Mucosa of gallbladder (tissue), 1 donor: Measurements from ENCODE around the gene CSN2. TPM values are rescaled to one million over a fixed set of nuclear protein-coding genes. Genes with fewer than 3 reads are reported as not detected.
"Not testable (repeated sequence)": the region's sequence is repeated elsewhere in the genome, so short reads cannot be mapped to it uniquely, and the experiment has no call there.

Experiments
- DNase-seq: peaks from one replicate; pipeline ENCODE4 v3.0.0-alpha.2; 2020; ENCODE audit warnings: low spot score
- total RNA-seq: library from RNA; stranded (reverse); gene quantifications from one replicate; pipeline ENCODE4 v1.2.1, GENCODE V29; 2021
- donor health status: DM: no; HTN: no; CAD: no.

The CSN2 gene
- not detected for total RNA-seq

GRCh38 chr4:69965628-69966027, at the start of gene CSN2:
TSS of gene CSN2 (minus strand) at chr4:69965728. CDS start at chr4:69960995, 4,733 bp downstream.
- no peak for DNase-seq

GRCh38 chr4:70008771-70009170, 43.2 kb upstream of the CSN2 start:
- no peak for DNase-seq

DNA sequence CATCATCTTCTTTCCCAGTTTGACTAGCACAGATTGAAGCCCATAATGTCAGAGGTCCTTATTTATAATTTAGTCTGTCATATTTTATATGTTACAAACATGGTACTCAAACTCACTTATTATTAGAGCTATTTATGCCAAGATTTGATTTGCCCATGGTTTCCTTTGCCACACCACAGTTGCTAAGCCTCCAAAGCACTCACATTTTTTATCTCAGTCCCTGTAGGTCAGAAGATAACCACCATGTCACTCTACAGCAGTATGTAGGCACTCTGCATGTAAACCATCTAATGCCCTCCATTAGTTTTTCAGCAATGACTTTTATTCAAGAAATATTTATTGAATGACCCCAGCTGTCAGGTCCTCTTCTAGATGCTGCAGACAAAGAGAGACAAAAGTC, 37.0 kb upstream of the CSN2 start:
- DNase-seq: no peak

DNA sequence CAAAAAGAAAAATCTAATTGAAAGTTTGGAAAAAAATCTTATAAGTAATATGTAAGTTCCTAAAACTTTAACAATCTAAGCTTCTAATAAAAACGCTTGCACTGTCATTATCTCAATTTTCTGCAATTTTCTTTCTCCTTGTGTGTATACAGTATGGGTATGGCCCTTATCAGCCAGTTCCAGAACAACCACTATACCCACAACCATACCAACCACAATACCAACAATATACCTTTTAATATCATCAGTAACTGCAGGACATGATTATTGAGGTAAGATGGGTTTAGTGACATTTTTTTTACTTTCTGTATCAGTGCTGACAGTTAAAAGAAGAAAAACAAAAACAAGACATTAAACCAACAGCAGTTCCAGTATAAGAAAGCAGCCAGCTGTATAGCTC, 35.2 kb upstream of the CSN2 start:
- no peak for DNase-seq

DNA sequence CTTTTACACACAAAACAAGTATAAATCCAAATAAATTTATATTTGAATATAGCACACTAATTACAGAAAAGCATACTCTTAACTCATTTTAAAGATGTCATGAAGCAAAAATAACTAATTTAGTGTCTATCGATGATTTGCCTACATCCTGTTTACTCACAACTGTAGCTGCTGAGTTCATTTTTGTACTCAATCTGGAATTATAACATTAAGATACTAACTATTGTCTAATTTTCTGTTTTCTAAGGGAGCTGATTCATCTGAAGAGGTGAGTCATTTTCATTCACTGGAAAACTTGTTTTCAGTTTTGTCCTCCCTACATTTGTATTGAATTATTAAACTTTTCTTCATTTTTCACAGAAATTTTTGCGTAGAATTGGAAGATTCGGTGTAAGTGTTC, 33.9 kb upstream of the CSN2 start:
- no peak for DNase-seq

GRCh38 chr4:69995526-69996016, 30.0 kb upstream of the CSN2 start, which contains the start of gene STATH:
TSS of gene STATH (plus strand) at chr4:69995966. CDS start at chr4:69998438, 2,472 bp downstream.
- DNase-seq: no peak

DNA sequence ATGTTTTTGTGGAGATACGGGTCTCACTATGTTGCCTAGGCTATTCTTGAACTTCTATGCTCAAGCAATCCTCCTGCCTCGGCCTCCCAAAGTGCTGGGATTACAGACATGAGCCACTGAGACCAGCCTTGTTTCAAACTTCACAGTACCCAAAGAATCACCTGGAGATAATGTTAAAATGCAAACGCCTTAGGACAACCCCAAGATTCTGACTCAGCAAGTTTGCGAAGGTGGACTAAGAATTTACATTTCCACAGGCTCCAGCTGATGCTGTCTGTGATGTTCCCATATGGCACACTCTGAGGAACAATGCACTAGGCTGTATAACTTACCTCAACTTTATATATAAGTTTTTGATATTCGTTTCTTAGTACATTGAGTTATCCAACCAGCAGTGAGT, 29.3 kb upstream of the CSN2 start:
- DNase-seq: no peak

- no peak for DNase-seq
These were observed 25.5 kb upstream of the CSN2 start for GRCh38 chr4:69991016-69991415.

DNA sequence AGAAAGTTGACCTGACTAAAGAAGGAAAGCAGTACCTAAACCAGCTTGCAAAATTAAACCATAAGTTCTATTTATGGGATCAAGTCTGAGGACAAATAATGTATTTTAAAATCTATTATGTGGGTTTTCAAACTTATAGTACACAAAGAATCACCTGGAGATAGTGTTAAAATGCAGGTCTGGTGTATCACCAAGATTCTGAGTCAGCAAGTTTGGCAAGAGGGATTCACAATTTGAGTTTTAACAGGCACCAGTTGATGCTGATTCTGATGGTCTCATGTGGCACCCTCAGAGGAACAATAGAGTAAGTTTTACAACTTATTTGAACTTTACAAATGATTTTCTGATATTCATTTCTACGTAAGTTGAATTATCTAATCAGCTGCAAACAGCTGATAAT, 21.1 kb upstream of the CSN2 start:
- no peak for DNase-seq

- peak; percentile 55 for DNase-seq
These were observed 18.5 kb upstream of the CSN2 start for GRCh38 chr4:69984030-69984443.

- no peak for DNase-seq
These were observed 12.1 kb upstream of the CSN2 start for GRCh38 chr4:69977582-69977981.

DNA sequence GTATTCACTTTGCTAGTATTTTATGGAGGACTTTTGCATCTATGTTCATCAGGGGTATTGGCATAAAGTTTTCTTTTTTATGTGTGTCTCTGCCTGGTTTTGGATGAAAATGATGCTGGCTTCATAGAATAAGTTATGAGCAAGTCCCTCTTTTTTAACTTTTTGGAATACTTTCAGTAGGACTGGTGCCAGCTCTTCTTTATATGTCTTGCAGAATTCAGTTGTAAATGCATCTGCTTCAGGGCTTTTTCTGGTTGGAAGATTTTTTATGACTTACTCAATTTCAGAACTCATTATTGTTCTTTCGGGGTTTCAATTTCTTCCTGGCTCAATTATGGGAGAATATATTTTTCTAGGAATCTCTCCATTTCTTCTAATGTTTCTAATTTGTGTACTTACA, 9.1 kb upstream of the CSN2 start:
- no peak for DNase-seq

- DNase-seq: no peak
These were observed 4.5 kb upstream of the CSN2 start for GRCh38 chr4:69970071-69970470.

DNA sequence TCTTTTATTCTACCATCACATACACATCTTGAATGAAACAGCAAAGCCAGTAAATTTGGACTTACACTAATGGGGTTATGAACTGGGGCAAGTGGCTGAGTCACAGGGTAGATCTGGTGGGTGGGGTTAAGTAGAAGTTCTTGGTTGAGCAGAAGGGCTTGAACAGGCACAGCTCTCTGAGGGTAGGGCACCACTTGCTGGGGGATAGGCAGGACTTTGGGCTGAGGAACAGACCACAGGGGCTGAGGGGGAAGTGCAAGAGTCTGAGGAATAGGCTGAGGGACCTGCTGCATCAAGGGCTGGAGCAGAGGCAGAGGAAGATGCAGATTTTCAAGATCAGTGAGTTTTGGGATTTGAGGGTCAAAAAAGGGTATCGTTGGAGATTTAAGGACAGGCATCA, 8.3 kb downstream of the CSN2 start:
- no peak for DNase-seq

GRCh38 chr4:69951602-69952001, 13.9 kb downstream of the CSN2 start:
- no peak for DNase-seq

DNA sequence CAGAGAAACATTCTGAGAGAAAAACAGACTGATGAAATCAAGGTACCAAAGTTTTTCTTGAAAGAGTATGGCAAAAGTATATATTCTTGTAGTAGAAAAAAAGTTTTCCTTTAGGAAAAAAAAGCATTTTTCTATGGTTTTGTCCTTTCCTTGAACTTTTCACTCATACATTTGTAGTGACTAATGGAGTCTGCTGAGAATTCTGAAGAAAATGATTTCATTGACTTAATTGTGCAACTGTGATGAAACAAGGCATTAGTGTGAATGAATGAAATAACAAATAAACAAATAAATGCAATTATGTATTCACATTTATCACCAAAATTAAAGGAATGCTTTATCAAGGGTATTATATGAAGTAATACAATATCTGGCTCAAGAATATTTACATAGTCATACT, 29.0 kb downstream of the CSN2 start:
- DNase-seq: no peak

- no peak for DNase-seq
These were observed 31.4 kb downstream of the CSN2 start for GRCh38 chr4:69934150-69934549.

GRCh38 chr4:69930768-69931167, 34.8 kb downstream of the CSN2 start, which contains the start of gene CSN1S1:
TSS of gene CSN1S1 (plus strand) at chr4:69931068. CDS start at chr4:69932556, 1,488 bp downstream.
- DNase-seq: no peak

GRCh38 chr4:69923782-69924410, 41.6 kb downstream of the CSN2 start:
- not testable (repeated sequence) for DNase-seq

GRCh38 chr4:69920874-69921273, 44.7 kb downstream of the CSN2 start:
- DNase-seq: no peak

DNA sequence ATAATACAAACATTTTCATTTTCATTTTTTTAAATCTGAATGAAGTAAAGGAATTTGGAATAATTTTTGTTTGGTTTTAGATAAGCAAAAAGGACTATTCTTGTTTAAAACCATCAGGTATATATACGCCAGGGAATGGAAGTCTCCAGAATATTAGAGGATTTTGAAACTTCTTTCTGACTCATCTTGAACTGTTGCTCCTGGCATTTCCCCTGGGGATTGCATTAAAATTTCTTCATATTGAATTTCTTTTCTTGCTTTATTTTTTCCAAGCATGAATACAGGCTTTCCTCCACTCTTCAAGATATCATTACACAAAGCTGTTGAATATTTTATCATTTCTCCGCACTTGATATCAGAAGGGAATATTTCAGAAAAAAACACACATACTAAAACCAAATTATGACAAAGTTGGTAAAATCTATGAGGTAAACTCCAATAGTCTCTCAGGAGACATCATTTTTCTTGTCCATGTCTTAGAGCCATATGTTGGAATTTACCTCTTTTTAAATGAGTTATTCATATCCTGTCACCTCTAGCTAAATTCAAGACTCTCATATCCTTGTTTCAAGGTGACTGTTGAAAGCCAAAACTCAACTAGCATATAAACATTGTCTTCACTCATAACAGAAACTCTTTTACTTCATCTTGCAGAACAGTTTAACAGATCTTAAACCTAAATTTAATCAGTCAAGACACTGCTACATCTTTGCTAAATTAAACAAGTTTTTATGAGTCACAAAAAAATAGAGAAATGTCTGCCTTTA, 55.3 kb downstream of the CSN2 start:
- no peak for DNase-seq

GRCh38 chr4:69909195-69909594, 56.3 kb downstream of the CSN2 start:
- DNase-seq: no peak

- no peak for DNase-seq
These were observed 58.4 kb downstream of the CSN2 start for GRCh38 chr4:69907151-69907550.
